Measurements from ENCODE around the gene NCK2. TPM values are rescaled to one million over a fixed set of nuclear protein-coding genes. Genes with fewer than 3 reads are reported as not detected.

The NCK2 gene
- total RNA-seq, 1 experiment from 2014 or later, result 26.7 TPM

- TF ChIP-seq SRF (IDR thresholded peaks at IDR 0.05; ENCODE audit: low read depth) (no peak), JUND (IDR thresholded peaks at IDR 0.05) (no peak), YY1 (IDR thresholded peaks at IDR 0.05; ENCODE audit: extremely low read depth, insufficient replicate concordance, low read depth, low read length) (no peak), TCF7L2 (IDR thresholded peaks at IDR 0.05; ENCODE audit: borderline replicate concordance, extremely low read depth, insufficient read depth, insufficient read length) (no peak), EGR1 (IDR thresholded peaks at IDR 0.05; ENCODE audit: low read depth) (no peak), FOSL1 (IDR thresholded peaks at IDR 0.05; ENCODE audit: low read depth) (no peak), POLR2A (IDR thresholded peaks at IDR 0.05; ENCODE audit: borderline replicate concordance, extremely low read depth, insufficient read depth, insufficient read length) (no peak)
- TF ChIP-seq, protein P1, sequence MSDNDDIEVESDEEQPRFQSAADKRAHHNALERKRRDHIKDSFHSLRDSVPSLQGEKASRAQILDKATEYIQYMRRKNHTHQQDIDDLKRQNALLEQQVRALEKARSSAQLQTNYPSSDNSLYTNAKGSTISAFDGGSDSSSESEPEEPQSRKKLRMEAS (IDR thresholded peaks at IDR 0.05), result no peak
- TF ChIP-seq, protein P2, sequence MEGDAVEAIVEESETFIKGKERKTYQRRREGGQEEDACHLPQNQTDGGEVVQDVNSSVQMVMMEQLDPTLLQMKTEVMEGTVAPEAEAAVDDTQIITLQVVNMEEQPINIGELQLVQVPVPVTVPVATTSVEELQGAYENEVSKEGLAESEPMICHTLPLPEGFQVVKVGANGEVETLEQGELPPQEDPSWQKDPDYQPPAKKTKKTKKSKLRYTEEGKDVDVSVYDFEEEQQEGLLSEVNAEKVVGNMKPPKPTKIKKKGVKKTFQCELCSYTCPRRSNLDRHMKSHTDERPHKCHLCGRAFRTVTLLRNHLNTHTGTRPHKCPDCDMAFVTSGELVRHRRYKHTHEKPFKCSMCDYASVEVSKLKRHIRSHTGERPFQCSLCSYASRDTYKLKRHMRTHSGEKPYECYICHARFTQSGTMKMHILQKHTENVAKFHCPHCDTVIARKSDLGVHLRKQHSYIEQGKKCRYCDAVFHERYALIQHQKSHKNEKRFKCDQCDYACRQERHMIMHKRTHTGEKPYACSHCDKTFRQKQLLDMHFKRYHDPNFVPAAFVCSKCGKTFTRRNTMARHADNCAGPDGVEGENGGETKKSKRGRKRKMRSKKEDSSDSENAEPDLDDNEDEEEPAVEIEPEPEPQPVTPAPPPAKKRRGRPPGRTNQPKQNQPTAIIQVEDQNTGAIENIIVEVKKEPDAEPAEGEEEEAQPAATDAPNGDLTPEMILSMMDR (IDR thresholded peaks at IDR 0.05 in 2 of 3, conservative IDR thresholded peaks at IDR 0.05 in 1 of 3; ENCODE audit: borderline replicate concordance in 1 of 3, insufficient read depth in 1 of 3, low read depth in 2 of 3, low read length in 2 of 3), result no peak
- TF ChIP-seq, protein P3, sequence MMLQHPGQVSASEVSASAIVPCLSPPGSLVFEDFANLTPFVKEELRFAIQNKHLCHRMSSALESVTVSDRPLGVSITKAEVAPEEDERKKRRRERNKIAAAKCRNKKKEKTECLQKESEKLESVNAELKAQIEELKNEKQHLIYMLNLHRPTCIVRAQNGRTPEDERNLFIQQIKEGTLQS (IDR thresholded peaks at IDR 0.05), result no peak
- H3K27ac ChIP-seq (ENCODE audit: low read depth, low read length), result no peak overlapping the region
- BruUV-seq (replicated peaks), result no TSS peak
- H3K4me3 ChIP-seq (replicated peaks in 1 of 2; ENCODE audit: low read depth in 1 of 2, low read length in 2 of 2), result no peak overlapping the region
- peaks cover 30% of the 10 kb centered on the region for H3K79me2 ChIP-seq (ENCODE audit: insufficient read depth, low read length)
- H4K20me1 ChIP-seq (ENCODE audit: insufficient read depth), result no peaks in the 10 kb centered on the region
- ChIA-PET CTCF (no interaction called here), RAD21 (ENCODE audit: low non-redundant PET in 1 of 2, low total read pairs in 2 of 2, uncharacterized antibody in 2 of 2, unreplicated experiment in 2 of 2) (no interaction called here), POLR2A (no interaction called here)
- no peaks in the 10 kb centered on the region for H3K9me2 ChIP-seq (ENCODE audit: insufficient read depth)
- no peaks in the 10 kb centered on the region for H3K9me3 ChIP-seq (ENCODE audit: control insufficient read depth in 1 of 2, insufficient read depth in 1 of 2, low read depth in 1 of 2, low read length in 2 of 2)
- ATAC-seq (no peak), DNase-seq (ENCODE audit: low read depth, low spot score) (no peak)
- no peaks in the 10 kb centered on the region for H3K4me1 ChIP-seq (ENCODE audit: control insufficient read depth in 1 of 2, insufficient read depth in 2 of 2, low read length in 2 of 2)
- no peak overlapping the region for H2AFZ ChIP-seq (ENCODE audit: low read depth, low read length, poor library complexity, severe bottlenecking)
- no peaks in the 10 kb centered on the region for H3K36me3 ChIP-seq (ENCODE audit: control insufficient read depth in 1 of 2, insufficient read depth in 2 of 2, low read length in 2 of 2)
- intact Hi-C loops (cut with micrococcal nuclease), result no loop called here
- H3K9ac ChIP-seq (ENCODE audit: low read length), result no peak overlapping the region
- no peak overlapping the region for H3K4me2 ChIP-seq (ENCODE audit: low read length)
- no peaks in the 10 kb centered on the region for H3K27me3 ChIP-seq (ENCODE audit: insufficient read depth, low read length)
Observed at GRCh38 chr2:105797298-105797819, 52.6 kb downstream of the NCK2 start.
